GM12875 (cell line): ENCODE results near the gene SMYD4.
"Not testable (repeated sequence)": the region's sequence is repeated elsewhere in the genome, so short reads cannot be mapped to it uniquely, and the experiment has no call there.

Source experiments
- H3K4me3 ChIP-seq: one replicate; pipeline ENCODE4 v1.5.1; 2011; ENCODE audit warnings: low read depth, low read length, control low read depth
- CTCF ChIP-seq: IDR thresholded peaks from 2 replicates; pipeline ENCODE4 v1.5.1; 2011; ENCODE audit warnings: low read depth, mild to moderate bottlenecking, control low read depth, inconsistent platforms, low read length, moderate library complexity, borderline replicate concordance; ENCODE audit not compliant: insufficient read depth

Gene SMYD4

GRCh38 chr17:1820528-1821252, 9.0 kb downstream of the SMYD4 start:
- no peak for TF ChIP-seq CTCF
- no peak overlapping the region for H3K4me3 ChIP-seq

GRCh38 chr17:1813088-1813487, 16.6 kb downstream of the SMYD4 start:
- TF ChIP-seq CTCF, result no peak
- no peak overlapping the region for H3K4me3 ChIP-seq

- H3K4me3 ChIP-seq, result no peak overlapping the region
- no peak for TF ChIP-seq CTCF
Observed at GRCh38 chr17:1810450-1811103, 19.1 kb downstream of the SMYD4 start.

DNA sequence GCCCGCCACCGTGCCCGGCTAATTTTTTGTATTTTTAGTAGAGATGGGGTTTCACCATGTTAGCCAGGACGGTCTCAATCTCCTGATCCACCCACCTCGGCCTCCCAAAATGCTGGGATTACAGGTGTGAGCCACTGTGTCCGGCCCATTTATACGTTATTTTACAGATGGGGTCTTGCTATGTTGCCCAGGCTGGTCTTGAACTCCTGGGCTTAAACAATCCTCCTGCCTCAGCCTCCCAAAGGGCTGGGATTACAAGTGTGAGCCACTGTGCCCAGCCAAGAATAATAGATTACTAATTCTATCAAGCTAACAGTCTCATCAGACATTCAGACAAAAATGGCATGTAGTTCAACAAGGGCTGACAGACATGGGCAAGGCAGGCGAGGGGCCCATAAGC, 19.9 kb downstream of the SMYD4 start:
- not testable (repeated sequence) for H3K4me3 ChIP-seq

GRCh38 chr17:1808644-1809043, 21.1 kb downstream of the SMYD4 start:
- no peak for TF ChIP-seq CTCF
- no peak overlapping the region for H3K4me3 ChIP-seq

DNA sequence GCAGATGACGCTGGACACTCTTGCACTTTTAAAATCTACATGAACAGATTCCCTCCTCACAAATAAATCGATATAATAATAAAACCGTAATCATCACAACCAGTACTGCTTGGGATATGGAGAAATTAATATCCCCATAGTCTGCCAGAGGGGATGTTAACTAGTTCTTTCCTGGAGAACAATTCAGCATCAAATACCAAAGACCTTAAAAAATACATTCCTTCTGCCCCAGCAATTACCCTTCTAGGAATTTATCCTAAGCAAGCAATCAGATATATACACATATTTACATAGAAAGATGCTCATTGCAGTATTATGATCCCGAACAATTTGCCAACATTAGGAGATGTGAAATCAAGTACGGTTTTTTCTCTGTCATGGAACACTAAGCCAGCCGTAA, 21.8 kb downstream of the SMYD4 start:
- no peak overlapping the region for H3K4me3 ChIP-seq
- TF ChIP-seq CTCF, result no peak

- TF ChIP-seq CTCF, result no peak
- no peak overlapping the region for H3K4me3 ChIP-seq
Observed at GRCh38 chr17:1803280-1803679, 26.4 kb downstream of the SMYD4 start.
